ENCODE data around the gene PDZD2.

DNA sequence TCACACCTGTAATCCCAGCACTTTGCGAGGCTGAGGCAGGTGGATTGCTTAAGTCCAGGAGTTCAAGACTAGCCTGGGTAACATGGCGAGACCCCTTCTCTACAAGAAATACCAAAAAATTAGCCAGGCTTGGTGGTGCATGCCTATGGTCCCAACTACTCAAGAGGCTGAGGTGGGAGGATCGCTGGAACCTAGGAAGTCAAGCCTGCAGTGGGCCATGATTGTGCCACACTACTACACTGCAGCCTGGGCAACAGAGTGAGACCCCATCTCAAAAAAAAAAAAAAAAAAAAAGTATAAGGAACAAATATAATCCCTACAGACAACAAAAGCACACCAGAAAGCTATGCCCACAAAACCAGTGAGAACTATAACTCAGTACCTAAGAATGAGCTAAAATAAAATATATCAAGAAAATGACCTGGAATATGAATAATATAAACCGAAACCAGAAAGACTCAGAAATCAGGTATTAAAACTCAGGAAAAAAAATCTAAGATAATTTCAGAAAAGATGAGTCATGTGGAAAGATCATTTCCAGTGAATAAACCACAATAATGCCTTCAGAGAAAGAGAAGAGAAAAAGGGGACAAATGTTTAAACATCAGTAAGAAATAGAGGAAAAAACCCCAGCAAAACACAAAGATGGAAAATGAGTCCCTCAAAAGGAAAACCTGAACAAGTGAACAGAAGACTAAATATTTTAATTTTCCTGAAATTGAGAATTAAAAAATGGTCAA lies 477.8 kb downstream of the PDZD2 start:
- TF ChIP-seq EZH2 (IDR thresholded peaks at IDR 0.05; ENCODE audit: insufficient read depth, poor library complexity, severe bottlenecking), result no peak
- no peak for TF ChIP-seq EZH2phosphoT487 (IDR thresholded peaks at IDR 0.05; ENCODE audit: insufficient read depth, low read depth)
